ENCODE measurements around the gene SAT2.

SAT2 gene

GRCh38 chr17:7589891-7590691 is 37.5 kb downstream of the SAT2 start, which contains the start of gene SOX15:
Gene SOX15, minus strand, starts transcription at chr17:7590094. Its CDS starts 418 bp downstream, at chr17:7589676.
- no peak for DNase-seq

GRCh38 chr17:7589204-7589868 is 38.3 kb downstream of the SAT2 start:
- DNase-seq, result peak; percentile 92

- no peak for DNase-seq
Observed at GRCh38 chr17:7588553-7589203, 38.9 kb downstream of the SAT2 start.

- peak; percentile 54 for DNase-seq
Observed at GRCh38 chr17:7587420-7588151, 40.0 kb downstream of the SAT2 start.

GRCh38 chr17:7586673-7587419 is 40.8 kb downstream of the SAT2 start:
- DNase-seq, result peak; percentile 35

- DNase-seq, result peak; percentile 99
Observed at GRCh38 chr17:7583253-7584109, 44.1 kb downstream of the SAT2 start, which contains the start of gene MPDU1. Gene MPDU1, plus strand, starts transcription at chr17:7583852. Its CDS starts 11 bp downstream, at chr17:7583863.

- DNase-seq, result no peak
Observed at GRCh38 chr17:7582396-7583252, 45.0 kb downstream of the SAT2 start.

- DNase-seq, result peak; percentile 81
Observed at GRCh38 chr17:7580604-7581575, 46.7 kb downstream of the SAT2 start.

GRCh38 chr17:7579834-7580603 is 47.6 kb downstream of the SAT2 start:
- no peak for DNase-seq

GRCh38 chr17:7579001-7579833 is 48.4 kb downstream of the SAT2 start, which contains the start of gene CD68:
Gene CD68, plus strand, starts transcription at chr17:7579638. Its CDS starts 40 bp downstream, at chr17:7579678.
- peak; percentile 94 for DNase-seq

- no peak for DNase-seq
Observed at GRCh38 chr17:7577327-7578199, 50.1 kb downstream of the SAT2 start.

- no peak for DNase-seq
Observed at GRCh38 chr17:7576432-7576937, 51.1 kb downstream of the SAT2 start.
